ENCODE results near the gene CEMIP.

The CEMIP gene, protein sequence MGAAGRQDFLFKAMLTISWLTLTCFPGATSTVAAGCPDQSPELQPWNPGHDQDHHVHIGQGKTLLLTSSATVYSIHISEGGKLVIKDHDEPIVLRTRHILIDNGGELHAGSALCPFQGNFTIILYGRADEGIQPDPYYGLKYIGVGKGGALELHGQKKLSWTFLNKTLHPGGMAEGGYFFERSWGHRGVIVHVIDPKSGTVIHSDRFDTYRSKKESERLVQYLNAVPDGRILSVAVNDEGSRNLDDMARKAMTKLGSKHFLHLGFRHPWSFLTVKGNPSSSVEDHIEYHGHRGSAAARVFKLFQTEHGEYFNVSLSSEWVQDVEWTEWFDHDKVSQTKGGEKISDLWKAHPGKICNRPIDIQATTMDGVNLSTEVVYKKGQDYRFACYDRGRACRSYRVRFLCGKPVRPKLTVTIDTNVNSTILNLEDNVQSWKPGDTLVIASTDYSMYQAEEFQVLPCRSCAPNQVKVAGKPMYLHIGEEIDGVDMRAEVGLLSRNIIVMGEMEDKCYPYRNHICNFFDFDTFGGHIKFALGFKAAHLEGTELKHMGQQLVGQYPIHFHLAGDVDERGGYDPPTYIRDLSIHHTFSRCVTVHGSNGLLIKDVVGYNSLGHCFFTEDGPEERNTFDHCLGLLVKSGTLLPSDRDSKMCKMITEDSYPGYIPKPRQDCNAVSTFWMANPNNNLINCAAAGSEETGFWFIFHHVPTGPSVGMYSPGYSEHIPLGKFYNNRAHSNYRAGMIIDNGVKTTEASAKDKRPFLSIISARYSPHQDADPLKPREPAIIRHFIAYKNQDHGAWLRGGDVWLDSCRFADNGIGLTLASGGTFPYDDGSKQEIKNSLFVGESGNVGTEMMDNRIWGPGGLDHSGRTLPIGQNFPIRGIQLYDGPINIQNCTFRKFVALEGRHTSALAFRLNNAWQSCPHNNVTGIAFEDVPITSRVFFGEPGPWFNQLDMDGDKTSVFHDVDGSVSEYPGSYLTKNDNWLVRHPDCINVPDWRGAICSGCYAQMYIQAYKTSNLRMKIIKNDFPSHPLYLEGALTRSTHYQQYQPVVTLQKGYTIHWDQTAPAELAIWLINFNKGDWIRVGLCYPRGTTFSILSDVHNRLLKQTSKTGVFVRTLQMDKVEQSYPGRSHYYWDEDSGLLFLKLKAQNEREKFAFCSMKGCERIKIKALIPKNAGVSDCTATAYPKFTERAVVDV (N-terminal part only)

GRCh38 chr15:80778964-80779657 lies at the start of gene CEMIP:
Gene CEMIP (plus strand): TSS chr15:80779370. CDS start chr15:80873880, 94,510 bp downstream.
- H3K9me3 ChIP-seq (ENCODE audit: control insufficient read depth, insufficient read depth, low read length), result no peaks in the 10 kb centered on the region
- H3K4me1 ChIP-seq (ENCODE audit: insufficient read depth, low read length), result no peaks in the 10 kb centered on the region; the same call in 1 of the 2 replicates
- H3K36me3 ChIP-seq (ENCODE audit: insufficient read depth, low read length), result no peaks in the 10 kb centered on the region
- H3K9ac ChIP-seq (ENCODE audit: low read depth, low read length), result peak within 1 kb of the TSS; percentile 45; the same call in 1 of the 2 replicates

GRCh38 chr15:80730387-80730786 lies 48.8 kb upstream of the CEMIP start:
- Histone ChIP-seq H3K36me3 (ENCODE audit: insufficient read depth, low read length) (no peaks in the 10 kb centered on the region), H3K4me1 (ENCODE audit: insufficient read depth, low read length) (no peaks in the 10 kb centered on the region), H3K9ac (ENCODE audit: low read depth, low read length) (no peak overlapping the region), H3K9me3 (ENCODE audit: control insufficient read depth, insufficient read depth, low read length) (no peaks in the 10 kb centered on the region)

- no peaks in the 10 kb centered on the region for H3K4me1 ChIP-seq (ENCODE audit: insufficient read depth, low read length)
- H3K9ac ChIP-seq (ENCODE audit: low read depth, low read length), result no peak overlapping the region
- no peaks in the 10 kb centered on the region for H3K9me3 ChIP-seq (ENCODE audit: control insufficient read depth, insufficient read depth, low read length)
- H3K36me3 ChIP-seq (ENCODE audit: insufficient read depth, low read length), result no peaks in the 10 kb centered on the region
These were observed 48.2 kb upstream of the CEMIP start for GRCh38 chr15:80730926-80731325.

DNA sequence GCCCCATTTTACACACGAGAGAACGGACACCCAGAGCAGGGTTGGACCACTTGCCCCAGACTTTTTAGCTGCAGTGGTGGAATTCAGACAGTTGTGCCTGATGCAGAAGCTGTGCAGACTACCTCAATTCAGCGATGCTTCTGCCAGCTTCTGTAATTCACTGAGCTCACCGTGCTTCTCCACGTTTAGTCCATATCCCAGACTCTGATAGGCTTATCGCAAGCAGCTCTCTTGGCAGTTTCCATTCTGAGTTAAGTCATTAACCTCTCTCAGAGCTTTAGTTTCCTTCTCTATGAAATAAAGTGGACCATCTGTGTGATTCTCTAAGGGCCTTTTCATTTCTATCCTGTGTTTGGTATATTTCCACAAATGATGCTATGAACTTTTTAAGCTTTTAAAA lies 47.0 kb upstream of the CEMIP start:
- Histone ChIP-seq H3K9me3 (ENCODE audit: control insufficient read depth, insufficient read depth, low read length) (no peaks in the 10 kb centered on the region), H3K36me3 (ENCODE audit: insufficient read depth, low read length) (no peaks in the 10 kb centered on the region), H3K4me1 (ENCODE audit: insufficient read depth, low read length) (no peaks in the 10 kb centered on the region), H3K9ac (ENCODE audit: low read depth, low read length) (no peak overlapping the region)

GRCh38 chr15:80732818-80733217 lies 46.4 kb upstream of the CEMIP start:
- no peaks in the 10 kb centered on the region for H3K36me3 ChIP-seq (ENCODE audit: insufficient read depth, low read length)
- no peaks in the 10 kb centered on the region for H3K9me3 ChIP-seq (ENCODE audit: control insufficient read depth, insufficient read depth, low read length)
- no peaks in the 10 kb centered on the region for H3K4me1 ChIP-seq (ENCODE audit: insufficient read depth, low read length)
- no peak overlapping the region for H3K9ac ChIP-seq (ENCODE audit: low read depth, low read length)

- Histone ChIP-seq H3K36me3 (ENCODE audit: insufficient read depth, low read length) (no peaks in the 10 kb centered on the region), H3K9ac (ENCODE audit: low read depth, low read length) (no peak overlapping the region), H3K9me3 (ENCODE audit: control insufficient read depth, insufficient read depth, low read length) (no peaks in the 10 kb centered on the region), H3K4me1 (ENCODE audit: insufficient read depth, low read length) (no peaks in the 10 kb centered on the region)
These were observed 45.7 kb upstream of the CEMIP start for GRCh38 chr15:80733460-80733859.

GRCh38 chr15:80735344-80735743 lies 43.8 kb upstream of the CEMIP start:
- H3K4me1 ChIP-seq (ENCODE audit: insufficient read depth, low read length), result no peaks in the 10 kb centered on the region
- no peaks in the 10 kb centered on the region for H3K9me3 ChIP-seq (ENCODE audit: control insufficient read depth, insufficient read depth, low read length)
- no peak overlapping the region for H3K9ac ChIP-seq (ENCODE audit: low read depth, low read length)
- no peaks in the 10 kb centered on the region for H3K36me3 ChIP-seq (ENCODE audit: insufficient read depth, low read length)

- H3K9ac ChIP-seq (ENCODE audit: low read depth, low read length), result no peak overlapping the region
- no peaks in the 10 kb centered on the region for H3K9me3 ChIP-seq (ENCODE audit: control insufficient read depth, insufficient read depth, low read length)
- H3K36me3 ChIP-seq (ENCODE audit: insufficient read depth, low read length), result no peaks in the 10 kb centered on the region
- H3K4me1 ChIP-seq (ENCODE audit: insufficient read depth, low read length), result no peaks in the 10 kb centered on the region
These were observed 42.6 kb upstream of the CEMIP start for GRCh38 chr15:80736560-80736959.

- Histone ChIP-seq H3K9me3 (ENCODE audit: control insufficient read depth, insufficient read depth, low read length) (no peaks in the 10 kb centered on the region), H3K4me1 (ENCODE audit: insufficient read depth, low read length) (peaks cover 9% of the 10 kb centered on the region; the same call in 1 of the 2 replicates), H3K9ac (ENCODE audit: low read depth, low read length) (no peak overlapping the region), H3K36me3 (ENCODE audit: insufficient read depth, low read length) (no peaks in the 10 kb centered on the region)
These were observed 39.3 kb upstream of the CEMIP start for GRCh38 chr15:80739919-80740318.

GRCh38 chr15:80742081-80742480 lies 37.1 kb upstream of the CEMIP start:
- Histone ChIP-seq H3K9me3 (ENCODE audit: control insufficient read depth, insufficient read depth, low read length) (no peaks in the 10 kb centered on the region), H3K9ac (ENCODE audit: low read depth, low read length) (no peak overlapping the region), H3K36me3 (ENCODE audit: insufficient read depth, low read length) (no peaks in the 10 kb centered on the region), H3K4me1 (ENCODE audit: insufficient read depth, low read length) (peaks cover 9% of the 10 kb centered on the region; the same call in 1 of the 2 replicates)

DNA sequence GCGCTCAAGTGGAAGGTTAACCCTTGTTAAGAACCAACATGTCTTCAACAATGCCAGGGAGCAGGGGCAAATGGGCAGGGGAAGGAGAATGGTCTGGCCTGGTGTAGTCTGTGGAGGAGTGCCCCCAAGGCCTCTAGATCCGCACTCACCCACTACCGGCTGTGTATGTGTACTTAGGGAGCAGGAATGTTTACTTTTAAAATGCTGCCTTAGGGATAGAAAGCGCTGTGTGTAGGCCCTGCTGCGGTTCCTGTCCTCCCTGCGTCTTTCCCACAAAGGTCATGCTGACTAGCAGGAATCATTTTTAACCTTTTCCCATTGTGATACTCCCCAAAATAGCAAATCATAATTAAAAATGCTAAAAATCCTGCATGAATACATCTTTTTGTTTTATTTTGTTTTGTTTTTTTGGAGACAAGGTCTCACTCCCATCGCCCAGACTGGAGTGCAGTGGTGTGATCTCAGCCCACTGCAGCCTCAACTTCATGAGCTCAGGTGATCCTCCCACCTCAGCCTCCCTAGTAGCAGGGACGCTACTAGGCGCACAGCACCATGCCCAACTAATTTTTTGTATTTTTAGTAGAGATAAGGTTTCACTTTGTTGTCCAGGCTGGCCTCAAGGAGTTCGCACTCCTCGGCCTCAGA lies 35.9 kb upstream of the CEMIP start:
- no peaks in the 10 kb centered on the region for H3K9me3 ChIP-seq (ENCODE audit: control insufficient read depth, insufficient read depth, low read length)
- H3K36me3 ChIP-seq (ENCODE audit: insufficient read depth, low read length), result no peaks in the 10 kb centered on the region
- peaks cover 14% of the 10 kb centered on the region; the same call in 1 of the 2 replicates for H3K4me1 ChIP-seq (ENCODE audit: insufficient read depth, low read length)
- no peak overlapping the region for H3K9ac ChIP-seq (ENCODE audit: low read depth, low read length)

DNA sequence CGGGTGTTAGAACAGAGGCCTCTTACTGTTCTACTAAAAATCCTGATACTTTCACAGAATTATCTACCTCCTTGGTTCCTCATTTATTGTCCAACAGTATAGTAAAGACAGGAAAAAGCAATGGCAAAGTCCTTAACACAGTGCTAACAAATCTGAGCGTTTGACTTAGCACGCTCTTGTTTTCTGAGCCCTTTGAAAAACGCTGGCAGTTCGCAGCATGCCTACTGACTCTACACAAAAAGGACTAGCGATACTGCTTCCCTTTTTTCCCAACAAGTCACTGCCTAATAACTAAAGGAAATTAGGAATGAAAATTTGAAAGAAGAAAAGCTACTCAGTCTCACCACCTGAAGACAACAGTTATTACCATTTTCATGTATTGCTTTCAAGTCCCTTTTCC lies 34.8 kb upstream of the CEMIP start:
- H3K4me1 ChIP-seq (ENCODE audit: insufficient read depth, low read length), result peaks cover 14% of the 10 kb centered on the region; the same call in 1 of the 2 replicates
- H3K9me3 ChIP-seq (ENCODE audit: control insufficient read depth, insufficient read depth, low read length), result no peaks in the 10 kb centered on the region
- no peaks in the 10 kb centered on the region for H3K36me3 ChIP-seq (ENCODE audit: insufficient read depth, low read length)
- no peak overlapping the region for H3K9ac ChIP-seq (ENCODE audit: low read depth, low read length)

DNA sequence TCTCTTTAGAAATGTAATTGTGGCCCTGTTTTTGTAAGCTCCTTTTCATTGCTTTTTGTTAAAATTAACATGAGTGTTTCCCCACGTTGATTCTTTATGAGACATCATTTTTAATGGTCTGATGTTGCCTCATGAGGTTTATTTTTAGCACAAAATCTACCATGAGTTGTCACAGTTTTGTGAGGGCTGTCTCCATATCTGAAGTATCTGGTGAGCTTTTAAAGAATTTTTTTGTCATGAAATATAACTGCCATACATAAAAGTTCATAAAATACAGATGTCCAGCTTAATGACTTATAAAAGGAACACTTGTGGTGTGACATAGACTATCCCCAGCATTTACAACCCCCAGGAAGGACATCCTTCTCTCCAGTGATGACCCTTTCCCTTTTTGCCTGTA lies 34.3 kb upstream of the CEMIP start:
- no peaks in the 10 kb centered on the region for H3K9me3 ChIP-seq (ENCODE audit: control insufficient read depth, insufficient read depth, low read length)
- no peaks in the 10 kb centered on the region for H3K36me3 ChIP-seq (ENCODE audit: insufficient read depth, low read length)
- H3K9ac ChIP-seq (ENCODE audit: low read depth, low read length), result no peak overlapping the region
- H3K4me1 ChIP-seq (ENCODE audit: insufficient read depth, low read length), result peaks cover 14% of the 10 kb centered on the region; the same call in 1 of the 2 replicates
